GM23338 (cell line): ENCODE results near the gene AKR1E2. TPM values are rescaled to one million over a fixed set of nuclear protein-coding genes. Genes with fewer than 3 reads are reported as not detected.

Experiments
- ATAC-seq: fragments of 200-7000 bp; cut with Tn5 transposase; 3 replicates; pipeline ENCODE4 v1.9.1; 2020
- DNase-seq: peaks from one replicate; pipeline ENCODE4 v3.0.0-alpha.2; 2015; ENCODE audit warnings: low spot score
- H2AFZ ChIP-seq: fragments of 200-600 bp; sonication (generic); 2 replicates; pipeline ENCODE4 v1.8.0; 2016; ENCODE audit warnings: antibody characterized with exemption, mild to moderate bottlenecking, moderate library complexity
- H3F3A ChIP-seq: fragments of 200-600 bp; sonication (generic); replicated peaks from 2 replicates; pipeline ENCODE4 v1.8.0; 2017; ENCODE audit warnings: antibody characterized with exemption, mixed run types, low read depth
- H3K27ac ChIP-seq: fragments of 200-600 bp; sonication (generic); 2 replicates; pipeline ENCODE4 v1.6.1; 2016; ENCODE audit warnings: low read depth
- H3K27me3 ChIP-seq: fragments of 200-600 bp; sonication (generic); 2 replicates; pipeline ENCODE4 v1.8.0; 2016; ENCODE audit warnings: mild to moderate bottlenecking, mixed run types, moderate library complexity; ENCODE audit not compliant: insufficient read depth
- H3K36me3 ChIP-seq: fragments of 200-600 bp; sonication (generic); 2 replicates; pipeline ENCODE4 v1.8.0; 2016; ENCODE audit warnings: mild to moderate bottlenecking; ENCODE audit not compliant: insufficient read depth
- H3K4me1 ChIP-seq: fragments of 200-600 bp; sonication (generic); 2 replicates; pipeline ENCODE4 v1.8.0; 2016; ENCODE audit warnings: mild to moderate bottlenecking, moderate library complexity; ENCODE audit not compliant: insufficient read depth
- H3K4me2 ChIP-seq: fragments of 200-600 bp; sonication (generic); 2 replicates; pipeline ENCODE4 v1.7.1; 2017; ENCODE audit warnings: mixed run types
- H3K4me3 ChIP-seq: fragments of 200-600 bp; sonication (generic); 2 replicates; pipeline ENCODE4 v1.6.1; 2016; ENCODE audit warnings: mixed run types
- H3K79me2 ChIP-seq: fragments of 200-600 bp; sonication (generic); replicated peaks from 2 replicates; pipeline ENCODE4 v1.8.0; 2017; ENCODE audit warnings: mild to moderate bottlenecking; ENCODE audit not compliant: insufficient read depth
- H3K9me2 ChIP-seq: fragments of 200-600 bp; sonication (generic); 2 replicates; pipeline ENCODE4 v1.8.0; 2017; ENCODE audit not compliant: insufficient read depth
- H4K20me1 ChIP-seq: fragments of 200-600 bp; sonication (generic); replicated peaks from 2 replicates; pipeline ENCODE4 v1.8.0; 2017; ENCODE audit warnings: mild to moderate bottlenecking; ENCODE audit not compliant: insufficient read depth
- H3K27ac Mint-ChIP-seq: 2 replicates; pipeline ENCODE4 v1.8.0; 2020; ENCODE audit warnings: inconsistent platforms, mild to moderate bottlenecking, moderate library complexity, mixed read lengths
- H3K27me3 Mint-ChIP-seq: 3 replicates; pipeline ENCODE4 v1.8.0; 2022; ENCODE audit warnings: low read depth, mild to moderate bottlenecking, moderate library complexity, mixed read lengths, inconsistent platforms; ENCODE audit not compliant: insufficient read depth, poor library complexity
- H3K36me3 Mint-ChIP-seq: 3 replicates; pipeline ENCODE4 v1.8.0; 2021; ENCODE audit warnings: low read depth, mild to moderate bottlenecking, inconsistent platforms, moderate library complexity, mixed read lengths
- H3K4me1 Mint-ChIP-seq: 3 replicates; pipeline ENCODE4 v1.8.0; 2020; ENCODE audit warnings: mild to moderate bottlenecking, inconsistent platforms, mixed read lengths
- H3K4me3 Mint-ChIP-seq: 3 replicates; pipeline ENCODE4 v1.8.0; 2021; ENCODE audit warnings: moderate library complexity, mild to moderate bottlenecking, inconsistent platforms, mixed read lengths
- H3K9me3 Mint-ChIP-seq: 3 replicates; pipeline ENCODE4 v1.8.0; 2020; ENCODE audit warnings: moderate library complexity, mild to moderate bottlenecking, inconsistent platforms, mixed read lengths
- CREB1 ChIP-seq: fragments of 250-450 bp; sonication (Bioruptor Pico); IDR thresholded peaks from 2 replicates; pipeline ENCODE4 v1.5.0; 2020; ENCODE audit warnings: low read depth, mild to moderate bottlenecking, moderate library complexity
- EZH2phosphoT487 ChIP-seq: fragments of 200-600 bp; sonication (generic); IDR thresholded peaks from one replicate; pipeline ENCODE4 v1.8.1; 2018; ENCODE audit warnings: antibody characterized with exemption; ENCODE audit not compliant: unreplicated experiment
- NANOG ChIP-seq: IDR thresholded peaks from 2 replicates; pipeline ENCODE4 v1.6.1; 2016; ENCODE audit warnings: antibody characterized with exemption, borderline replicate concordance
- POLR2AphosphoS5 ChIP-seq: IDR thresholded peaks from 2 replicates; pipeline ENCODE4 v1.6.1; 2016; ENCODE audit warnings: antibody characterized with exemption, low read depth
- ZNF114 ChIP-seq: fragments of 250-450 bp; sonication (Bioruptor Pico); IDR thresholded peaks from 2 replicates; pipeline ENCODE4 v1.5.0; 2020; ENCODE audit warnings: mild to moderate bottlenecking, moderate library complexity
- ZNF331 ChIP-seq: fragments of 250-450 bp; sonication (Bioruptor Pico); IDR thresholded peaks from 2 replicates; pipeline ENCODE4 v1.5.0; 2020; ENCODE audit warnings: low read depth, mild to moderate bottlenecking, moderate library complexity
- polyA plus RNA-seq: library from polyadenylated mRNA; unstranded; fragments of >200 nt; fragmentation: Nextera tagmentation; extraction: Ambion mirVana; gene quantifications from 2 replicates; pipeline ENCODE4 v1.2.1, GENCODE V29; 2016
- total RNA-seq: library from RNA; depleted of rRNA; stranded (reverse); fragments of >200 nt; shearing (Covaris generic); gene quantifications from 2 replicates; pipeline ENCODE4 v1.2.3, GENCODE V29; 2014
- TF ChIP-seq, protein P1 (sequence below): IDR thresholded peaks from one replicate; pipeline ENCODE4 v1.6.1; 2018; ENCODE audit warnings: antibody characterized with exemption; ENCODE audit not compliant: unreplicated experiment
- TF ChIP-seq, protein P2 (sequence below): IDR thresholded peaks from 2 replicates; pipeline ENCODE4 v1.6.1; 2016; ENCODE audit warnings: antibody characterized with exemption
- TF ChIP-seq, protein P3 (sequence below), 2 experiments: fragments of 200-600 bp in 1 of 2; sonication (generic) in 1 of 2; conservative IDR thresholded peaks; 2 replicates each; pipeline versions ENCODE4 v1.5.1 to v1.6.1; 2016 to 2017; ENCODE audit warnings: antibody characterized with exemption in 2 of 2, low read depth in 2 of 2, mild to moderate bottlenecking in 2 of 2, moderate library complexity in 1 of 2

The AKR1E2 gene
- total and polyA plus RNA-seq, 2 experiments from 2014 or later = 2.2 to 4.3 TPM

DNA sequence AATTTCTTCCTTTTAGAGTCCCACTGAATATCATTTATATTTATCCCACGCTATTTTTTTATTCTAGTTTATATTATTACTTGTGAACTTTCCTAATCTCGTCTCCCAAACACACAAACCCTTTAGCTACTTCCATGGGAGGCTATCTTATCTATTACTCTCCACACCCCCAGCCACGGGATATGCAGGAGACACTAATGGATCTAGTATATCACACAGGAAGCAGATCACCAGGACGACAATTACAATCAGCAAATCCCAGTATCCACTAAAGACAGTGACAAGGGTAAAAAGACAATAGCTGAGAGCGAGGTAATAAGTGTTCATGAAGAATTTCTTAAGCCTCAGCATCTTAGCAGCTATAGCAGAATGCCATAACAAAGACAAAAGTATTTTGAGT is 3.8 kb upstream of the AKR1E2 start:
- Mint-ChIP-seq H3K9me3 (peaks cover 11% of the 10 kb centered on the region), H3K27me3 (peaks cover 16% of the 10 kb centered on the region), H3K4me3 (no peak overlapping the region), H3K36me3 (peaks cover 2% of the 10 kb centered on the region; the same call in 2 of the 3 replicates), H3K27ac (no peak overlapping the region), H3K4me1 (peaks cover 1% of the 10 kb centered on the region; the same call in 1 of the 3 replicates)
- ATAC-seq = no peak
- Histone ChIP-seq H3K4me2 (no peak overlapping the region), H3K36me3 (no peaks in the 10 kb centered on the region; the same call in 1 of the 2 replicates), H3K27me3 (peaks cover 12% of the 10 kb centered on the region; the same call in 1 of the 2 replicates), H3F3A (0 out of 2 replicates have a peak, but pooled peaks cover 2% of the 10 kb centered on the region), H3K79me2 (no peaks in the 10 kb centered on the region; the same call in 1 of the 2 replicates), H3K4me1 (no peaks in the 10 kb centered on the region; the same call in 1 of the 2 replicates), H2AFZ (no peak overlapping the region), H4K20me1 (no peaks in the 10 kb centered on the region), H3K4me3 (no peak overlapping the region), H3K27ac (no peak overlapping the region), H3K9me2 (no peaks in the 10 kb centered on the region)
- TF ChIP-seq, protein P1, sequence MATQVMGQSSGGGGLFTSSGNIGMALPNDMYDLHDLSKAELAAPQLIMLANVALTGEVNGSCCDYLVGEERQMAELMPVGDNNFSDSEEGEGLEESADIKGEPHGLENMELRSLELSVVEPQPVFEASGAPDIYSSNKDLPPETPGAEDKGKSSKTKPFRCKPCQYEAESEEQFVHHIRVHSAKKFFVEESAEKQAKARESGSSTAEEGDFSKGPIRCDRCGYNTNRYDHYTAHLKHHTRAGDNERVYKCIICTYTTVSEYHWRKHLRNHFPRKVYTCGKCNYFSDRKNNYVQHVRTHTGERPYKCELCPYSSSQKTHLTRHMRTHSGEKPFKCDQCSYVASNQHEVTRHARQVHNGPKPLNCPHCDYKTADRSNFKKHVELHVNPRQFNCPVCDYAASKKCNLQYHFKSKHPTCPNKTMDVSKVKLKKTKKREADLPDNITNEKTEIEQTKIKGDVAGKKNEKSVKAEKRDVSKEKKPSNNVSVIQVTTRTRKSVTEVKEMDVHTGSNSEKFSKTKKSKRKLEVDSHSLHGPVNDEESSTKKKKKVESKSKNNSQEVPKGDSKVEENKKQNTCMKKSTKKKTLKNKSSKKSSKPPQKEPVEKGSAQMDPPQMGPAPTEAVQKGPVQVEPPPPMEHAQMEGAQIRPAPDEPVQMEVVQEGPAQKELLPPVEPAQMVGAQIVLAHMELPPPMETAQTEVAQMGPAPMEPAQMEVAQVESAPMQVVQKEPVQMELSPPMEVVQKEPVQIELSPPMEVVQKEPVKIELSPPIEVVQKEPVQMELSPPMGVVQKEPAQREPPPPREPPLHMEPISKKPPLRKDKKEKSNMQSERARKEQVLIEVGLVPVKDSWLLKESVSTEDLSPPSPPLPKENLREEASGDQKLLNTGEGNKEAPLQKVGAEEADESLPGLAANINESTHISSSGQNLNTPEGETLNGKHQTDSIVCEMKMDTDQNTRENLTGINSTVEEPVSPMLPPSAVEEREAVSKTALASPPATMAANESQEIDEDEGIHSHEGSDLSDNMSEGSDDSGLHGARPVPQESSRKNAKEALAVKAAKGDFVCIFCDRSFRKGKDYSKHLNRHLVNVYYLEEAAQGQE = no peak
- no peak for DNase-seq

DNA sequence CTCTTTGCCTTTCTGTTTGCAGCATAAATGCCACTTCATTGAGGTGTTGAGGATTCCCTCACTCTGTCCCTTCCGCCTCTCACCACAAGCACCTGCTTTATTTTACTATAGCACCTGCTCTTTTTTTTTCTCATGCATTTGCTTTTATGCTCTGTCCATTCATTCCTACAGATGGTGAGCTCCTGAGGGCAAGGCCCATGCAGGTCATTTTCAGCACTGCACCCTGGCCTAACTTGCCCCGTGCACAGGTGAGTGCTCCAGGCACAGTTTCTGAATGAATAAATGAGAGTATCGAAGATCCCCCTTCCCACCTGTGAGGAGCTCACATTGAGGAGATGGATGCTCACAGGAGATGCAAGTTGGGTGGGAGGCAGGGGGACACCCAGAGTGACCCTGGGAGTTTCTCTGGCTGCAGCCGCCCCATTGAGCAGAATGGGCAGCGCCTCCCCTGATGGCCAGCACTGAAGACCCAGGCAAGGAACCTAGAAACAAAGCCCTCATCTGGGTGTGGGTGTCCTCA is 1.2 kb upstream of the AKR1E2 start:
- Mint-ChIP-seq H3K4me3 (no peak overlapping the region), H3K4me1 (peaks cover 4% of the 10 kb centered on the region; the same call in 1 of the 3 replicates), H3K27me3 (peaks cover 16% of the 10 kb centered on the region), H3K36me3 (peaks cover 2% of the 10 kb centered on the region; the same call in 2 of the 3 replicates), H3K27ac (no peak overlapping the region), H3K9me3 (peaks cover 11% of the 10 kb centered on the region)
- Histone ChIP-seq H3K27ac (no peak overlapping the region), H3K36me3 (no peaks in the 10 kb centered on the region), H3K4me2 (no peak overlapping the region), H3K9me2 (no peaks in the 10 kb centered on the region), H3F3A (0 out of 2 replicates have a peak, but pooled peaks cover 2% of the 10 kb centered on the region), H3K27me3 (peaks cover 21% of the 10 kb centered on the region; the same call in 1 of the 2 replicates), H2AFZ (no peak overlapping the region), H3K4me3 (no peak overlapping the region), H3K4me1 (no peaks in the 10 kb centered on the region; the same call in 1 of the 2 replicates), H3K79me2 (no peaks in the 10 kb centered on the region; the same call in 1 of the 2 replicates), H4K20me1 (no peaks in the 10 kb centered on the region)
- TF ChIP-seq POLR2AphosphoS5 = no peak
- TF ChIP-seq CREB1 = no peak
- no peak for TF ChIP-seq EZH2phosphoT487
- TF ChIP-seq NANOG = no peak
- TF ChIP-seq, protein P2, sequence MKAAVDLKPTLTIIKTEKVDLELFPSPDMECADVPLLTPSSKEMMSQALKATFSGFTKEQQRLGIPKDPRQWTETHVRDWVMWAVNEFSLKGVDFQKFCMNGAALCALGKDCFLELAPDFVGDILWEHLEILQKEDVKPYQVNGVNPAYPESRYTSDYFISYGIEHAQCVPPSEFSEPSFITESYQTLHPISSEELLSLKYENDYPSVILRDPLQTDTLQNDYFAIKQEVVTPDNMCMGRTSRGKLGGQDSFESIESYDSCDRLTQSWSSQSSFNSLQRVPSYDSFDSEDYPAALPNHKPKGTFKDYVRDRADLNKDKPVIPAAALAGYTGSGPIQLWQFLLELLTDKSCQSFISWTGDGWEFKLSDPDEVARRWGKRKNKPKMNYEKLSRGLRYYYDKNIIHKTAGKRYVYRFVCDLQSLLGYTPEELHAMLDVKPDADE = no peak
- TF ChIP-seq ZNF331 (CRISPR knock-in tag) = no peak
- TF ChIP-seq, protein P3, sequence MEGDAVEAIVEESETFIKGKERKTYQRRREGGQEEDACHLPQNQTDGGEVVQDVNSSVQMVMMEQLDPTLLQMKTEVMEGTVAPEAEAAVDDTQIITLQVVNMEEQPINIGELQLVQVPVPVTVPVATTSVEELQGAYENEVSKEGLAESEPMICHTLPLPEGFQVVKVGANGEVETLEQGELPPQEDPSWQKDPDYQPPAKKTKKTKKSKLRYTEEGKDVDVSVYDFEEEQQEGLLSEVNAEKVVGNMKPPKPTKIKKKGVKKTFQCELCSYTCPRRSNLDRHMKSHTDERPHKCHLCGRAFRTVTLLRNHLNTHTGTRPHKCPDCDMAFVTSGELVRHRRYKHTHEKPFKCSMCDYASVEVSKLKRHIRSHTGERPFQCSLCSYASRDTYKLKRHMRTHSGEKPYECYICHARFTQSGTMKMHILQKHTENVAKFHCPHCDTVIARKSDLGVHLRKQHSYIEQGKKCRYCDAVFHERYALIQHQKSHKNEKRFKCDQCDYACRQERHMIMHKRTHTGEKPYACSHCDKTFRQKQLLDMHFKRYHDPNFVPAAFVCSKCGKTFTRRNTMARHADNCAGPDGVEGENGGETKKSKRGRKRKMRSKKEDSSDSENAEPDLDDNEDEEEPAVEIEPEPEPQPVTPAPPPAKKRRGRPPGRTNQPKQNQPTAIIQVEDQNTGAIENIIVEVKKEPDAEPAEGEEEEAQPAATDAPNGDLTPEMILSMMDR (conservative IDR thresholded peaks at IDR 0.05; ENCODE audit: low read depth in 2 of 2) = no peak
- TF ChIP-seq ZNF114 (CRISPR knock-in tag) = no peak
- ATAC-seq (no peak), DNase-seq (no peak)
